ENCODE data around the gene ABCC1.

ABCC1 gene

GRCh38 chr16:16071631-16072244, 122.3 kb downstream of the ABCC1 start:
- Histone ChIP-seq H3K4me1 (ENCODE audit: control insufficient read depth, insufficient read depth, low read length) (no peaks in the 10 kb centered on the region), H3K9me3 (ENCODE audit: control insufficient read depth, low read length) (no peaks in the 10 kb centered on the region), H3K9ac (ENCODE audit: low read length) (no peak overlapping the region), H3K4me3 (ENCODE audit: low read length) (no peak overlapping the region), H3K27me3 (ENCODE audit: control insufficient read depth, insufficient read depth, low read length) (no peaks in the 10 kb centered on the region), H3K36me3 (ENCODE audit: control insufficient read depth, insufficient read depth, low read length) (no peaks in the 10 kb centered on the region)

- Histone ChIP-seq H3K36me3 (ENCODE audit: control insufficient read depth, insufficient read depth, low read length) (no peaks in the 10 kb centered on the region), H3K9me3 (ENCODE audit: control insufficient read depth, low read length) (no peaks in the 10 kb centered on the region), H3K4me1 (ENCODE audit: control insufficient read depth, insufficient read depth, low read length) (no peaks in the 10 kb centered on the region), H3K4me3 (ENCODE audit: low read length) (no peak overlapping the region), H3K27me3 (ENCODE audit: control insufficient read depth, insufficient read depth, low read length) (no peaks in the 10 kb centered on the region), H3K9ac (ENCODE audit: low read length) (no peak overlapping the region)
Observed at GRCh38 chr16:16073001-16073545, 123.7 kb downstream of the ABCC1 start.

- no peaks in the 10 kb centered on the region for H3K27me3 ChIP-seq (ENCODE audit: control insufficient read depth, insufficient read depth, low read length)
- H3K4me1 ChIP-seq (ENCODE audit: control insufficient read depth, insufficient read depth, low read length) = no peaks in the 10 kb centered on the region
- no peak overlapping the region for H3K9ac ChIP-seq (ENCODE audit: low read length)
- no peaks in the 10 kb centered on the region for H3K9me3 ChIP-seq (ENCODE audit: control insufficient read depth, low read length)
- no peak overlapping the region for H3K4me3 ChIP-seq (ENCODE audit: low read length)
- no peaks in the 10 kb centered on the region for H3K36me3 ChIP-seq (ENCODE audit: control insufficient read depth, insufficient read depth, low read length)
Observed at GRCh38 chr16:16073891-16074881, 124.8 kb downstream of the ABCC1 start.

- H3K9me3 ChIP-seq (ENCODE audit: control insufficient read depth, low read length) = no peaks in the 10 kb centered on the region
- no peak overlapping the region for H3K9ac ChIP-seq (ENCODE audit: low read length)
- H3K4me1 ChIP-seq (ENCODE audit: control insufficient read depth, insufficient read depth, low read length) = no peaks in the 10 kb centered on the region
- H3K36me3 ChIP-seq (ENCODE audit: control insufficient read depth, insufficient read depth, low read length) = no peaks in the 10 kb centered on the region
- H3K4me3 ChIP-seq (ENCODE audit: low read length) = no peak overlapping the region
- no peaks in the 10 kb centered on the region for H3K27me3 ChIP-seq (ENCODE audit: control insufficient read depth, insufficient read depth, low read length)
Observed at GRCh38 chr16:16075488-16076422, 126.3 kb downstream of the ABCC1 start.

- Histone ChIP-seq H3K9ac (ENCODE audit: low read length) (no peak overlapping the region), H3K36me3 (ENCODE audit: control insufficient read depth, insufficient read depth, low read length) (no peaks in the 10 kb centered on the region), H3K27me3 (ENCODE audit: control insufficient read depth, insufficient read depth, low read length) (no peaks in the 10 kb centered on the region), H3K4me3 (ENCODE audit: low read length) (no peak overlapping the region), H3K9me3 (ENCODE audit: control insufficient read depth, low read length) (no peaks in the 10 kb centered on the region), H3K4me1 (ENCODE audit: control insufficient read depth, insufficient read depth, low read length) (no peaks in the 10 kb centered on the region)
Observed at GRCh38 chr16:16076423-16076813, 127.0 kb downstream of the ABCC1 start.

GRCh38 chr16:16080465-16081065, 131.1 kb downstream of the ABCC1 start:
- Histone ChIP-seq H3K4me1 (ENCODE audit: control insufficient read depth, insufficient read depth, low read length) (no peaks in the 10 kb centered on the region), H3K27me3 (ENCODE audit: control insufficient read depth, insufficient read depth, low read length) (no peaks in the 10 kb centered on the region), H3K9ac (ENCODE audit: low read length) (no peak overlapping the region), H3K4me3 (ENCODE audit: low read length) (no peak overlapping the region), H3K9me3 (ENCODE audit: control insufficient read depth, low read length) (peaks cover 7% of the 10 kb centered on the region), H3K36me3 (ENCODE audit: control insufficient read depth, insufficient read depth, low read length) (peaks cover 9% of the 10 kb centered on the region)

- peaks cover 7% of the 10 kb centered on the region for H3K9me3 ChIP-seq (ENCODE audit: control insufficient read depth, low read length)
- no peak overlapping the region for H3K4me3 ChIP-seq (ENCODE audit: low read length)
- H3K9ac ChIP-seq (ENCODE audit: low read length) = no peak overlapping the region
- no peaks in the 10 kb centered on the region for H3K4me1 ChIP-seq (ENCODE audit: control insufficient read depth, insufficient read depth, low read length)
- peaks cover 9% of the 10 kb centered on the region for H3K36me3 ChIP-seq (ENCODE audit: control insufficient read depth, insufficient read depth, low read length)
- H3K27me3 ChIP-seq (ENCODE audit: control insufficient read depth, insufficient read depth, low read length) = no peaks in the 10 kb centered on the region
Observed at GRCh38 chr16:16081141-16081540, 131.7 kb downstream of the ABCC1 start.

- Histone ChIP-seq H3K9me3 (ENCODE audit: control insufficient read depth, low read length) (peaks cover 7% of the 10 kb centered on the region), H3K27me3 (ENCODE audit: control insufficient read depth, insufficient read depth, low read length) (no peaks in the 10 kb centered on the region), H3K4me3 (ENCODE audit: low read length) (no peak overlapping the region), H3K36me3 (ENCODE audit: control insufficient read depth, insufficient read depth, low read length) (peaks cover 9% of the 10 kb centered on the region), H3K4me1 (ENCODE audit: control insufficient read depth, insufficient read depth, low read length) (no peaks in the 10 kb centered on the region), H3K9ac (ENCODE audit: low read length) (no peak overlapping the region)
Observed at GRCh38 chr16:16082255-16082654, 132.8 kb downstream of the ABCC1 start.

GRCh38 chr16:16083421-16084156, 134.2 kb downstream of the ABCC1 start:
- Histone ChIP-seq H3K4me3 (ENCODE audit: low read length) (no peak overlapping the region), H3K9me3 (ENCODE audit: control insufficient read depth, low read length) (peaks cover 7% of the 10 kb centered on the region), H3K36me3 (ENCODE audit: control insufficient read depth, insufficient read depth, low read length) (peaks cover 9% of the 10 kb centered on the region), H3K27me3 (ENCODE audit: control insufficient read depth, insufficient read depth, low read length) (no peaks in the 10 kb centered on the region), H3K4me1 (ENCODE audit: control insufficient read depth, insufficient read depth, low read length) (no peaks in the 10 kb centered on the region), H3K9ac (ENCODE audit: low read length) (no peak overlapping the region)

GRCh38 chr16:16084874-16085273, 135.5 kb downstream of the ABCC1 start:
- Histone ChIP-seq H3K9me3 (ENCODE audit: control insufficient read depth, low read length) (peaks cover 7% of the 10 kb centered on the region), H3K27me3 (ENCODE audit: control insufficient read depth, insufficient read depth, low read length) (no peaks in the 10 kb centered on the region), H3K4me3 (ENCODE audit: low read length) (no peak overlapping the region), H3K4me1 (ENCODE audit: control insufficient read depth, insufficient read depth, low read length) (no peaks in the 10 kb centered on the region), H3K9ac (ENCODE audit: low read length) (no peak overlapping the region), H3K36me3 (ENCODE audit: control insufficient read depth, insufficient read depth, low read length) (peaks cover 9% of the 10 kb centered on the region)
